ENCODE results near the gene DPP10. TPM values are rescaled to one million over a fixed set of nuclear protein-coding genes. Genes with fewer than 3 reads are reported as not detected.

The DPP10 gene
- total RNA-seq, 4 donors from 2014 or later, result 0.09 to 4.0 (median 0.38) TPM; not detected in 1

GRCh38 chr2:115460008-115460407 lies 1017.6 kb downstream of the DPP10 start:
- no peaks in the 10 kb centered on the region for H3K4me1 ChIP-seq
- no peaks in the 10 kb centered on the region for H3K36me3 ChIP-seq
- H3K4me3 ChIP-seq, result no peak overlapping the region
- no peak overlapping the region for H3K27ac ChIP-seq
- no peak for TF ChIP-seq CTCF (IDR thresholded peaks at IDR 0.05)
- TF ChIP-seq POLR2A (IDR thresholded peaks at IDR 0.05), result no peak
- DNase-seq, result no peak
- H3K9me3 ChIP-seq, result no peaks in the 10 kb centered on the region
- intact Hi-C loops (cut with DNase I), result no loop called here
- WGBS, 2 donors, result 44 to 58% methylated on average over 2 of the region's 2 CpGs
- no peaks in the 10 kb centered on the region for H3K27me3 ChIP-seq

- 59 to 65% methylated on average over 1 of the region's 1 CpG for WGBS, 2 donors
These were observed 1038.3 kb downstream of the DPP10 start for GRCh38 chr2:115480741-115481140.

DNA sequence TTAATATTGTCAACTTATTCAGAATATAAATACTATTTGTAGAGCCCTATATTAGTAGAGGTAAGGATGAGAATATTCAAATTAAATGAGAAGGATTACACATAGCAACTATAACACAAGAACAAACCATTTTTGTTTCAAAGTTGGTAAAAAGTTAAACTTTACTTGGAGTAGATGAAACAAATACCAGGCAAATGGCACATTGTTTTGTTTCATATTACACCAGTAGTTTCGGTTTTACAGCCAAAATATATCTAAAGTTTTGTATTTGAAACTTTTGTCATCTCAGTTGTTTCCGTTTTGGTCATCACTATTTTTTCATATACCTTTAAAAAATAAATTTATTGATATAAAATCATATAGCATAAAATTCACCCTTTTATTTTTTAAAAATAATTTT lies 1039.4 kb downstream of the DPP10 start:
- H3K27ac ChIP-seq, result no peak overlapping the region
- H3K4me3 ChIP-seq, result no peak overlapping the region
- no peak for DNase-seq
- no peaks in the 10 kb centered on the region for H3K9me3 ChIP-seq
- H3K4me1 ChIP-seq, result no peaks in the 10 kb centered on the region
- H3K27me3 ChIP-seq, result no peaks in the 10 kb centered on the region
- TF ChIP-seq POLR2A (IDR thresholded peaks at IDR 0.05) (no peak), CTCF (IDR thresholded peaks at IDR 0.05) (no peak)
- no peaks in the 10 kb centered on the region for H3K36me3 ChIP-seq
- intact Hi-C loops (cut with DNase I), result no loop called here
- 62 to 65% methylated on average over 2 of the region's 2 CpGs for WGBS, 2 donors

More at GRCh38 chr2:115480741-115481140, 1038.3 kb downstream of the DPP10 start:
- H3K9me3 ChIP-seq, result peaks cover 0 to under 1% (median 0%) of the 10 kb centered on the region in 3 donors
- intact Hi-C loops (cut with DNase I), result no loop called here
- no peak overlapping the region for H3K4me3 ChIP-seq
- H3K27ac ChIP-seq, result no peak overlapping the region
- H3K27me3 ChIP-seq, result no peaks in the 10 kb centered on the region
- no peak for DNase-seq
- TF ChIP-seq POLR2A (IDR thresholded peaks at IDR 0.05) (no peak), CTCF (IDR thresholded peaks at IDR 0.05) (no peak)
- no peaks in the 10 kb centered on the region for H3K4me1 ChIP-seq
- no peaks in the 10 kb centered on the region for H3K36me3 ChIP-seq

DNA sequence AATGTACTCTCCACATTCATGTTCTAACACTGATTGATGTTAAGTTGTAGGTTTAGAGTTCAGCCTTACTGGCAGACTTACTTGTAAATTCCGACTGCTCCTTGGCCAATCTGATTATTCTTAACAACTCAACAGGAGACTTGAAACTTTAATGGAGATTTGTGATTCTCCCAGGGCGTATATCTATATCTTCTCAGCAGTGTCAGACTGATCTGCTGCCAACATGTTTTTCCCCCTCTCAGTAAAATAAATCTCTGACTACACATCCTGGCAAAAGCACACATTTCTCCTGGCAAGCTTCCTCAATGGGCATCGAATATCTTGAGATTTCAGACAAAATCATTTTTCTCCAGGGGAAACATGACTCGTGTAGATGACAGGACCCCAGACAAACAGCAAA lies 1041.2 kb downstream of the DPP10 start:
- DNase-seq, result no peak
- intact Hi-C loops (cut with DNase I), result no loop called here

DNA sequence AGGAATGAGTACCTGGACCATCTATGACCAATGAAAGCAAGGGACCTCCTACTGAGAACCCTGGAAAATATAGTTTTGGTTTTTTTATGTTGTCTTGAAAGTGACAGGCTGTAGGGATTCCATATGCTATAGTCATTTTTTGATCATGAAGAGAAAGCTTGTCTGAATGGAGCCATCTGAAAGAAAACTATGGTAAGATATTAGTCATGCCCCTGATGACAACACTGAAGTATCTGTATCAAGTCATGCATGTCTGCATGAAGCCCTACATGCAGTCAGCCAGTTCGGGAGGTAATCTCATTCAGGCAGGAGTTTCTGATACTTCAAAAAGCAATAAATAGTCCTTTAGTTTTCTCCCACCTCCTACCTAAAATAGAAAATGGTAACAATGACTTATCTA lies 1042.0 kb downstream of the DPP10 start:
- no peaks in the 10 kb centered on the region for H3K9me3 ChIP-seq
- intact Hi-C loops (cut with DNase I), result no loop called here
- no peak overlapping the region for H3K4me3 ChIP-seq
- no peaks in the 10 kb centered on the region for H3K4me1 ChIP-seq
- 32 to 47% methylated on average over 1 of the region's 1 CpG for WGBS, 2 donors
- H3K27ac ChIP-seq, result no peak overlapping the region
- no peak for DNase-seq
- TF ChIP-seq POLR2A (IDR thresholded peaks at IDR 0.05), result no peak
- TF ChIP-seq CTCF (IDR thresholded peaks at IDR 0.05), result no peak
- H3K36me3 ChIP-seq, result no peaks in the 10 kb centered on the region
- no peaks in the 10 kb centered on the region for H3K27me3 ChIP-seq

More for the DNA sequence above, 1041.2 kb downstream of the DPP10 start:
- TF ChIP-seq POLR2A (IDR thresholded peaks at IDR 0.05), result no peak
- Histone ChIP-seq H3K4me1 (no peaks in the 10 kb centered on the region), H3K36me3 (no peaks in the 10 kb centered on the region), H3K27me3 (no peaks in the 10 kb centered on the region), H3K9me3 (no peaks in the 10 kb centered on the region), H3K4me3 (no peak overlapping the region), H3K27ac (no peak overlapping the region)
- WGBS, 2 donors, result 37 to 45% methylated on average over 4 of the region's 4 CpGs

DNA sequence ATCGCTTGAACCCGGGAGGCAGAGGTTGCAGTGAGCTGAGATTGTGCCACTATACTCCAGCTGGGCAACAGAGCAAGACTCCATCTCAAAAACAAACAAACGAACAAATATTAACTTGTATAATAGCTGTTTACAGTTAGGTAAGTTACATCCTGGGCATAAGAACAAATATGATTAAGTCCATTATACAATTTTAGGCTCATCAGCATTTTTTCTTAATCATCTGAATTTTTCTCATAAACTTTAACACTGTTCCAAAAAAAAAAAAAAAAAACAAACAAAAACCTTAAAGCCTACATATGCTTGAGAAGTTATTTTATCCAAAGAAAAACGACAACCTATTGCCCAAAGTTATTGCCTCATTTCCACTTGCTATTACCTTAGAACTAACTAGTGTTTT lies 1042.5 kb downstream of the DPP10 start:
- intact Hi-C loops (cut with DNase I), result no loop called here
- Histone ChIP-seq H3K36me3 (no peaks in the 10 kb centered on the region), H3K4me3 (no peak overlapping the region), H3K27me3 (no peaks in the 10 kb centered on the region), H3K9me3 (no peaks in the 10 kb centered on the region), H3K27ac (no peak overlapping the region), H3K4me1 (no peaks in the 10 kb centered on the region)
- WGBS, 2 donors, result 43 to 55% methylated on average over 4 of the region's 4 CpGs
- TF ChIP-seq CTCF (IDR thresholded peaks at IDR 0.05) (no peak), POLR2A (IDR thresholded peaks at IDR 0.05) (no peak)
- no peak for DNase-seq

Measured in esophagus squamous epithelium (tissue), 5 donors.